NCI-H187 treated with DMSO at 0.1 percent for 48 hours (cell line): ENCODE measurements around the gene FMNL1.

Experiments
- DNase-seq: peaks from one replicate; lab custom pipeline; 2025; lab: John Stamatoyannopoulos, UW

Gene FMNL1

DNA sequence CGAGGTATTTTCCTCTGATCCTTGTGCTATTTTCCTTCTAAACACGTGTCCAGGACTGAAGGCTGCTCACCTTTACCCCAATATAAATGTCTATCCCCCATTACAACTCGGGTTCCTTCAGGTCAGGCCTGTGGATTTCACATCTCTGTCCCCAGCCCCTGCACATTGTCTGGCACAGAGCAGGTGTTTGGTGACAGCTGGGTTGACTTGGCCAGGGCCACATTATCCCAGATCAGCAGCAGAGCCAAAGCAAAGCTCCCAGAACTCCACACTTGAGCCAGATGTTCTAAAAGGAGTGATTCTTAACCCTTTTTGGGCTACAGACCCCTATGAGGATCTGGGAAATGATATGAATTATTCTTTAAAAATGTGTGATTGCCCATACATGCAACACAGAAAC lies 58.2 kb downstream of the FMNL1 start:
- no peak for DNase-seq

DNA sequence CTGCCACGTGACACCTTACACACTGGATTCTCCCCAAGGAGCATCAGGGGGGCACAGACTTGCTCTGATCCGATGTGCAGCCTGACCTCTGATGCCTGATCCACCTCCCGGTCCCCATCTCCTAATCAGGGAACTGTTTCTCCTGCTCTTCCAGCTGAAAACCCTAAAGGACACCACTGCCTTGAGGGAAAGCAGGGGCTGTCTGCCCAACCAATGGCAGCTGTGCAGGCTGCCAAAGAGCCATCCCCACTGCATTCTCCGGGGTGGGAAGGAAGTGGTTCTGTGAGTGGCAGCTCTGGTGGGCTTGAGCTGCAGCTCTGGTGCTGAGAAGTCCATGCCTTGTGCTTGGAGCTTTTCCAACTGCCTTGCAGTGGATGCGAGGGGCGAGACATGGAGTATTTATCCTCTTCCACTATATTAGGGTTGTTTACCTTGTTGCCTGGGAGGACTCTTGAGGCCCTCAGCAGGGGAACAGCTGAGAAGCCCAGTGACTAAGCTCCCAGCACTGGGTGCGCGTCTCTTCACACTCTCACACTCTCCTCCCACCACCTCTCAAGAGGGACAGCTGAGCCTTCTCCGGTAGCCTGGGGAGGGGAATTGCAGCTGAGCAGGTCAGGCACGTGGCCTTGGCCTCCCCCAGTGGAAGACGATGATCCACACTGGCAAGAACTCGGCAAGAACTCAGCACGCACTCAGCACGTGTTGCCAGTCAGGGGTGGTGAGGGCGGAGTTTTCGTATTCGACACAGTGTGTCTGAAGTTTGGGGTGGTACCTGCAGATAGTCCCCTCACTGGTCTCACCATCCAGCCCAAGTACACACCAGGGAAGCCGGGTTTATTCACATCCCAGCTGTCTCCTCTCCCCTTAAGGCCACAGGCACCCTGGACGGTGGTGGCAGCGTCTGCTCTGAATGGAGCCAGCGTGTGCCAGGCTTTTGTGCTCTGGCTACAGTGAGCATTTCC lies 61.3 kb downstream of the FMNL1 start:
- DNase-seq: peak; percentile 69

- DNase-seq: no peak
Measured at GRCh38 chr17:45283711-45284110, 62.0 kb downstream of the FMNL1 start.

DNA sequence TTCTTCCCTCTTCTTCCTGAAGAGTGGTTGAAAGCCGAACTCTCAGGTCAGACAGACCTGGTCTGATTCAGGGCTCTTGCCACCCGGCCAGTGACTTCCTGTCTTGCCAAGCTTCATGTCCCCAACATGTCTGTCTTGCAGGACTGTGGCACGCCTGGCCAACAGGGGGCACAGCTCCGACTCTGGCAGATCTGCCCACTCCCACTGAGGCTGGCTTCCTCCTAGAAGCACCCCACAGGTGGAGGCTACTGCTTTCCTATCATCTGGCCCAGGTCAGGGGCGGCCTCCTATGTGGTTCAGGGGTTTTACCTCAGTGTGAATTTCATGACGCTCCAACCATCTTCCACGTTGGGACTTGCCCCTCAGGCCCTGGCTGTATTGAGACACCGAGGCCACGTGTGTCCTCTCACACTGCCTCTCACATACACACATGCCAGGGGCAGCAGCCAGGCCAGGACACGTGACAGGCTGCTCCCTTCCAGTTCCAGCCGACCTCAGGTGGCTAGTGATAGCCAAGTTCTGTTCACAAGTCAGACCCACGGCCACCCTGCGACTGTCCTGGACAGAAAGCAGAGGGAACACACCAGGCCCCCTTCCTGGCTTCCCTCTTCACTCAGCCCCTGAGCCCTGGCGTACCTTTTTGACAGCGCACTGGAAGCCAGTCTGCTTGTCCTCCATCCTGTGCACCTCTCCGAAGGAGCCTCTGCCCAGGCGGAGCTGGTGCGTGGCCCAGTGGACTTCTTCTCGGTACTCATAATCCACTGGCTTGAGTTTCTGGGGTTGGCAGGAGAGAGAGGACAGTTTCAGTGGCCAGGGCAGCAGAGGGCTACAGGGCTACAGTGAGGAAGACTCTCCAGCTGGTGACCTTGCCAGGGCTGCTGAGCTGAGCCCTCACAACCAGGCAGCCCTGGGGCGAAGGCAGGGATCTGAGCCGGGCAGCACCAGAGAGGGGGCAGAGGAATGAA lies 62.8 kb downstream of the FMNL1 start:
- DNase-seq: no peak

DNA sequence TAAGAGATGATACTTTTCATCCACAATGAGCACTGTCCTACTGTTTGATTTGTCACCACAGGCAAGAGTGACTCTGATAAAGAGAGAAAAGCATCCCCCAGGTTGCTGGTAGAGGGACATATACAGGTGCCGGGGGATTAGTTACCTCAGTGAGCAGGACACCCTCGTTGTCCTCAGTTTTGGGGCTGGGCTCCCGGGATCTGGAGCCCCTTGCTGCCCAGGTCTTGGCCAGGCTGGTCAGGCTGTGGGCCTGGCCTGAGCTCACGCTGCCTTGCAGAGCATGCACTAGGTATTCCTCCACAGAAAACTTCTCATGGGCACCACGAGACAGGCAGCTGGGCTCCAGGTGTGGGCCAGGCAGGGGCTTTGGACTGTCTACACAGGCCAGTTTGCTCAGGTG lies 64.6 kb downstream of the FMNL1 start:
- no peak for DNase-seq

GRCh38 chr17:45287526-45288500 lies 66.1 kb downstream of the FMNL1 start:
- DNase-seq: no peak

GRCh38 chr17:45288825-45289224 lies 67.1 kb downstream of the FMNL1 start:
- peak; percentile 17 for DNase-seq

GRCh38 chr17:45289301-45290268 lies 67.9 kb downstream of the FMNL1 start:
- DNase-seq: no peak

DNA sequence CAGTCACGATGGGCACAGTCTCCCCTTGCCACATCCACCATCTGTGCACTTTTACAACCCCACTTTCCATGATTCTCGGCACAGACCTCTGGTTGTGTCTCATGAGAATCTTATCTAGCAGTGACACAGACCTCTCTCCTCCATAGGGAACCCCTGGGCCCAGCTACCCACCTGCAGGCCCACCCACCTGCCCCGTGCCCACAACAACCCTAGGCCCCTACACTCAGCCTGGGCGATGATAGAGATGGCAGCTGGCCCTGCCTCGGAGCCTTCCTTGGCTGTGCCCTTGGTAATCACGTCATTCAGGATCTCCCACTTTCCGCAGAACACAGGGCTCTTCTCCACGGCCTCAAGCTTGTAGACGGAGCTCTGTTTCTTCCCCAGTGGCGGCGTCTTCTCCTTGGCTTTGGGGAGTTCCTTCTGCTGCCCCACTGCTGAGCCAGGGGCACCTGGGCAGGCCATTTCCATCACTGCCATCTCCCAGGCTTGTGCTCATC lies 68.6 kb downstream of the FMNL1 start:
- DNase-seq: no peak

- no peak for DNase-seq
Measured at GRCh38 chr17:45291171-45291805, 69.6 kb downstream of the FMNL1 start.

DNA sequence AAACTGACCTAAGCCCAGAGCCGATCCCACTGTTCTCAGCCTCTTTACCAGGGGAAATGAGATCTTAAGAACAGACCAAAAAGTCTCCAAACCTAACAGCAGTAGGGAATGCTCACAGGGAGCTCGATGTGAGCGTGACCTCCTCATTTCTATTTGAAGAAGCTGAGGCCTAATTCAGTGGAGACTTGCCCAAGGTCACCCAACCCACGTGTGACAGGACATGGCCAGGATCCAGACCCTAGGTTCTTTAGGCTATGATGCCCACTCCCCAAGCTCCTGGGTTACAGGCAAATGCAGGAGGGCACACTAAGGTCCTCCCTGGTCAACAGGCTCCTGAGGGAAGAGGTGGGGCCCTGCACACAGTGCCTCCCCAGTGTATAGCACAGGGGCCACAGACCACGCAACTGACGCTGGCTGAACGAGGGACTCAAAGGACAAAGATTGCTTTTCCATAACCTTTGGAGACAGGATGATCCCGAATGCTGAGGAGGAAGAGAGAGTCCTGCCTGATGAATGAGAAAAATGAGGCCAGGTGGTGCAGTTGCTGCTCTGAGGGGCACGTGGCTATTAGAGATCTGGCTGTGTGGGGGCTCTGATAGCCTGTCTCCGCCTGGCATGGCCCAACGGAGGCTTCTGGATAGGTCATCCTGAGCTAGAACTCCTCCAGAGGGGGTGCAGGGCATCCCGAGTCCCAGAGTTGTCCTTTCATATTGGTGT lies 71.2 kb downstream of the FMNL1 start:
- DNase-seq: no peak

- DNase-seq: no peak
Measured at GRCh38 chr17:45293413-45294211, 71.9 kb downstream of the FMNL1 start.

DNA sequence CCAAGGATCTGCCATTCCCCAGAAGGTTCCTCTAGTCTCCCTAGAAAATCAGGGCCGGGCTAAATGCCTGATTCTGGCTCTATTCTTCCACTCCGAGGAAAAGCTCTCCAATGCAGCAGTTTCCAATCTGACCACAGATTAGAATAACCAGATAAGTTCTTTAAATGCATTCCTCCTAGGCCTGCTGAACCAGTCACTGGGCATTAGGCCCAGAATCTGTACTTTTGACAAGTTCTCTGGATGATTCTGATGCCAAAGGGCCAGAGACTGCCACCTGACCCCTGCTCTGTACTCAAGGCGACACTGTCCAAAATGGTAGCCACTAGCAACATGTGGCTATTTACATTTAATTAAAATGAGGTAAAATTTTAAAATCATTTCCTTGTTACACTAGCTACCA lies 72.8 kb downstream of the FMNL1 start:
- no peak for DNase-seq

DNA sequence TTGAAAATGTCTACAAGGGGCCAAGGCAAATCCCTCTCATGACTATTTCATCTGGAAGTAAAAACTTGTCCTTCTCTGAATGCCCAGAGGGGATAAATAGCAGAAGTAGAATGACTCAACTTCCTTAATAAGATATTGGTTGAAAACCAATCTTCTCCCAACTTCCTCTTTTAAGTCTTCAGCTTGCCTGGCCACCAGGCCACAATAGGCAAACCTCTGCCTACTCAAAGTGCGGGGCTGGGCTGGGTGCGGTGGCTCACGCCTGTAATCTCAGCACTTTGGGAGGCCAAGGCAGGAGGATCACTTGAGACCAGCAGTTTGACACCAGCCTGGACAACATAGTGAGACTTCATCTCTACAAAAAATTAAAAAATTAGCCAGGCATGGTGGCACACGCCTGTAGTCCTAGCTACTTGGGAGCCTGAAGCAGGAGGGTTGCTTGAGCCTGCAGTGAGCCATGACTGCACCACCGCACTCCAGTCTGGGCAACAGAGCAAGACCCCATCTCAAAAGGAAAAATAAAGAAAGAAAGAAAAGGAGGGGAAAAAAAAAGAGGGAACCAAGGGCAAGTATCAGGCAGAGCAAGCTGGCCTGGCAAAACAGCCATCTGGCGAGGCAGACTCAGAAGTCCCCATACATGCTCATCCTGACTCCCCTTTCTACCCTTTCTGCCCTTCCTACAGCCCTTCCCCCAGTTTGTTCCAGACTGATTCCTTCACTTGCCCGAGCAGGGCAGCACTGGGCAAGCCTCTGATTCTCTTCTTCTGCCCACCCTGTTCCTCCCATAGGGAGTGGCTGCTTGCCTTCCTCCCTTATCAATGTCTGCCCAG lies 74.5 kb downstream of the FMNL1 start:
- no peak for DNase-seq

- no peak for DNase-seq
Measured at GRCh38 chr17:45296833-45297124, 75.1 kb downstream of the FMNL1 start.
